ENCODE results near the gene AK2. TPM values are rescaled to one million over a fixed set of nuclear protein-coding genes. Genes with fewer than 3 reads are reported as not detected.

Gene AK2
- total RNA-seq, 2 donors from 2014 or later, result 114 to 118 TPM

- DNase-seq, result peak; percentile 97
- Histone ChIP-seq H3K27me3 (ENCODE audit: control insufficient read depth, insufficient read depth, low read length, poor library complexity, severe bottlenecking) (no peaks in the 10 kb centered on the region), H3K9me3 (ENCODE audit: control insufficient read depth, low read length) (no peaks in the 10 kb centered on the region), H3K4me3 (ENCODE audit: low read length) (no peak overlapping the region), H3K9ac (ENCODE audit: extremely low read depth, low read length, poor library complexity, severe bottlenecking) (no peak overlapping the region), H3K4me1 (ENCODE audit: control insufficient read depth, insufficient read depth, low read length) (peaks cover 8% of the 10 kb centered on the region), H3K27ac (ENCODE audit: low read depth, low read length) (no peak overlapping the region), H3K36me3 (ENCODE audit: control insufficient read depth, insufficient read depth, low read length) (no peaks in the 10 kb centered on the region)
- no peak overlapping the region for H3K4me3 Mint-ChIP-seq
- H3K36me3 Mint-ChIP-seq (ENCODE audit: low read depth), result no peaks in the 10 kb centered on the region
- 76 to 83% methylated on average over 3 to 7 of the region's 7 CpGs for WGBS, 2 experiments (ENCODE audit: insufficient coverage in 1 of 2, insufficient read length in 1 of 2)
- no peak for TF ChIP-seq CTCF (conservative IDR thresholded peaks at IDR 0.05)
- no peaks in the 10 kb centered on the region for H3K27me3 Mint-ChIP-seq (ENCODE audit: insufficient read depth)
- H3K9me3 Mint-ChIP-seq, result no peaks in the 10 kb centered on the region
- H3K4me1 Mint-ChIP-seq, result peaks cover 13% of the 10 kb centered on the region
- H3K27ac Mint-ChIP-seq, result peak overlapping the region; percentile 87
Observed at GRCh38 chr1:32992489-32993323, 44.0 kb downstream of the AK2 start.

DNA sequence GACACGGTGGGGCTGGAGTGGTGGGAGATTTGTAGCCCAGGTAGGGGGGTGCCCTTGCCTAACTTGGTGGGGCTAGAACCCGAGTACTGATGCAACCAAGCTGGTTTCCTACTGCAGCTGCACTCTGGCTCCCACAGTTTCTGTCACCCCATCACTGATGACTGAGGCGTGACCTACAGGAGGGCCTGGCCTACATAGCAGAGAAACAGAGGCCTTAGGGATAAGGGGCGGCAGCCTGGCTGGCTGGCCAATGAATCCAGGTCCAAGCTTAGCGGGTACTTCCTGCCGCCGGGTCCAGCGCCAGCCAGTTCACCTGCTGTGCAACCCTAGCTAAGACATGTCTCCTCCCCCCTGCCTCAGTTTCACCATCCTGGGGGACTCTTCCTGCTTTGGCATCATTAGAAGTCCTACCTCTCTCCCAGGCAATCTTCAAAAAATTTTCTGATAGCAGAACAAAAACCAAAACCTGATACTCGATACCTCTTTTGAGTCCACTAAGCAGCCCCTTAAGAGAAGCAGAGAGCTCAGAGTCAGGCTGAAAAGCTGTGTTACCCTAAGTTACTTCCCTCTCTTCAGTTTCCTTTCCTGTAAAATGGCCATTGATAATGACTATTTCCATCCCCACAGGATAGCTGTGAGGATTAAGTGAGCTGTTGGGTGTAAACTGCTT lies 44.7 kb downstream of the AK2 start:
- Histone ChIP-seq H3K27ac (ENCODE audit: low read depth, low read length) (no peak overlapping the region), H3K4me3 (ENCODE audit: low read length) (no peak overlapping the region), H3K36me3 (ENCODE audit: control insufficient read depth, insufficient read depth, low read length) (no peaks in the 10 kb centered on the region), H3K9ac (ENCODE audit: extremely low read depth, low read length, poor library complexity, severe bottlenecking) (no peak overlapping the region), H3K27me3 (ENCODE audit: control insufficient read depth, insufficient read depth, low read length, poor library complexity, severe bottlenecking) (no peaks in the 10 kb centered on the region), H3K9me3 (ENCODE audit: control insufficient read depth, low read length) (no peaks in the 10 kb centered on the region), H3K4me1 (ENCODE audit: control insufficient read depth, insufficient read depth, low read length) (peaks cover 8% of the 10 kb centered on the region)
- Mint-ChIP-seq H3K27me3 (ENCODE audit: insufficient read depth) (no peaks in the 10 kb centered on the region), H3K27ac (peak overlapping the region; percentile 87), H3K4me1 (peaks cover 13% of the 10 kb centered on the region), H3K9me3 (no peaks in the 10 kb centered on the region), H3K4me3 (no peak overlapping the region), H3K36me3 (ENCODE audit: low read depth) (no peaks in the 10 kb centered on the region)
- 77 to 90% methylated on average over 3 to 9 of the region's 9 CpGs for WGBS, 2 experiments (ENCODE audit: insufficient coverage in 1 of 2, insufficient read length in 1 of 2)
- TF ChIP-seq CTCF (conservative IDR thresholded peaks at IDR 0.05), result no peak
- DNase-seq, result no peak

GRCh38 chr1:32991386-32991785 lies 45.3 kb downstream of the AK2 start:
- Histone ChIP-seq H3K9ac (ENCODE audit: extremely low read depth, low read length, poor library complexity, severe bottlenecking) (no peak overlapping the region), H3K4me3 (ENCODE audit: low read length) (no peak overlapping the region), H3K36me3 (ENCODE audit: control insufficient read depth, insufficient read depth, low read length) (no peaks in the 10 kb centered on the region), H3K4me1 (ENCODE audit: control insufficient read depth, insufficient read depth, low read length) (peaks cover 8% of the 10 kb centered on the region), H3K27ac (ENCODE audit: low read depth, low read length) (no peak overlapping the region), H3K27me3 (ENCODE audit: control insufficient read depth, insufficient read depth, low read length, poor library complexity, severe bottlenecking) (no peaks in the 10 kb centered on the region), H3K9me3 (ENCODE audit: control insufficient read depth, low read length) (no peaks in the 10 kb centered on the region)
- Mint-ChIP-seq H3K27ac (no peak overlapping the region), H3K9me3 (no peaks in the 10 kb centered on the region), H3K4me1 (peaks cover 13% of the 10 kb centered on the region), H3K36me3 (ENCODE audit: low read depth) (no peaks in the 10 kb centered on the region), H3K27me3 (ENCODE audit: insufficient read depth) (no peaks in the 10 kb centered on the region), H3K4me3 (no peak overlapping the region)
- no peak for DNase-seq
- 91 to 100% methylated on average over 1 to 5 of the region's 5 CpGs for WGBS, 2 experiments (ENCODE audit: insufficient coverage in 1 of 2, insufficient read length in 1 of 2)
- TF ChIP-seq CTCF (conservative IDR thresholded peaks at IDR 0.05), result no peak
